HCT116 (cell line): ENCODE measurements around the gene PILRA. TPM values are rescaled to one million over a fixed set of nuclear protein-coding genes. Genes with fewer than 3 reads are reported as not detected.
"Not testable (repeated sequence)": the region's sequence is repeated elsewhere in the genome, so short reads cannot be mapped to it uniquely, and the experiment has no call there.

Experiments
- ATAC-seq: fragments of 200-7000 bp; cut with Tn5 transposase; 2 replicates; pipeline ENCODE4 v1.9.1; 2020; ENCODE audit warnings: mild to moderate bottlenecking, moderate library complexity
- BruUV-seq: library from RNA; stranded (reverse); fragments of 400-500 nt; replicated peaks from 2 replicates; lab custom pipeline; 2021; lab: Mats Ljungman, UMichigan
- CTCF ChIA-PET: fragments of 300-600 bp; sonication (Branson Sonifier 250); formaldehyde crosslinking; loops from one replicate; lab custom pipeline; 2021; ENCODE audit warnings: antibody characterized with exemption; lab: Charles Lee
- POLR2A ChIA-PET: fragments of 300-600, 350-600 bp; sonication (Branson Sonifier 250); formaldehyde crosslinking; loops from one replicate; lab custom pipeline; 2021; ENCODE audit warnings: antibody characterized with exemption; lab: Charles Lee
- RAD21 ChIA-PET, 2 experiments: fragments of 300-600 bp; sonication (Branson Sonifier 250); formaldehyde crosslinking; loops; one replicate each; lab custom pipeline; 2023; ENCODE audit warnings: low total read pairs in 2 of 2; ENCODE audit not compliant: uncharacterized antibody in 2 of 2, unreplicated experiment in 2 of 2, low non-redundant PET in 1 of 2; lab: Charles Lee
- DNase-seq: peaks from one replicate; pipeline ENCODE4 v3.0.0-alpha.2; 2010; ENCODE audit warnings: low read depth, low spot score
- H2AFZ ChIP-seq: fragments of 200-600 bp; shearing (Covaris generic), sonication (generic); 2 replicates; pipeline ENCODE4 v1.6.1; 2017; ENCODE audit warnings: low read depth, mixed run types, mixed read lengths, antibody characterized with exemption, low read length; ENCODE audit not compliant: poor library complexity, severe bottlenecking
- H3K27ac ChIP-seq: 2 replicates; pipeline ENCODE4 v1.5.1; 2012; ENCODE audit warnings: low read depth, low read length
- H3K27me3 ChIP-seq: fragments of 200-600 bp; sonication (generic); 2 replicates; pipeline ENCODE4 v1.6.1; 2016; ENCODE audit warnings: mixed run types, low read length, mixed read lengths; ENCODE audit not compliant: insufficient read depth
- H3K36me3 ChIP-seq, 2 experiments: fragments of 200-500 bp in 1 of 2; fragments of 200-600 bp in 1 of 2; sonication (Bioruptor generic) in 1 of 2; sonication (generic) in 1 of 2; 2 replicates each; pipeline versions ENCODE4 v1.5.1 to v1.6.1; 2014 to 2016; ENCODE audit warnings: low read length in 2 of 2, inconsistent platforms in 1 of 2, mixed read lengths in 1 of 2, mixed run types in 1 of 2; ENCODE audit not compliant: insufficient read depth in 2 of 2, control insufficient read depth in 1 of 2
- H3K4me1 ChIP-seq, 2 experiments: fragments of 200-600 bp in 1 of 2; sonication (generic) in 1 of 2; 2 replicates each; pipeline versions ENCODE4 v1.5.1 to v1.6.1; 2012 to 2017; ENCODE audit warnings: low read length in 2 of 2, inconsistent platforms in 1 of 2, mild to moderate bottlenecking in 1 of 2, mixed read lengths in 1 of 2, mixed run types in 1 of 2, moderate library complexity in 1 of 2; ENCODE audit not compliant: insufficient read depth in 2 of 2, control insufficient read depth in 1 of 2
- H3K4me2 ChIP-seq: fragments of 200-600 bp; sonication (generic); 2 replicates; pipeline ENCODE4 v1.6.1; 2017; ENCODE audit warnings: mixed run types, low read length, mixed read lengths
- H3K4me3 ChIP-seq, 2 experiments: fragments of 200-600 bp in 1 of 2; sonication (generic) in 1 of 2; replicated peaks in 1 of 2; 2 replicates each; pipeline ENCODE4 v1.5.1; 2011 to 2016; ENCODE audit warnings: low read length in 2 of 2, control low read depth in 1 of 2, low read depth in 1 of 2, mild to moderate bottlenecking in 1 of 2, mixed read lengths in 1 of 2, mixed run types in 1 of 2
- H3K79me2 ChIP-seq: fragments of 200-600 bp; sonication (generic); 2 replicates; pipeline ENCODE4 v1.6.1; 2017; ENCODE audit warnings: mild to moderate bottlenecking, mixed run types, low read length, moderate library complexity, mixed read lengths; ENCODE audit not compliant: insufficient read depth
- H3K9ac ChIP-seq: fragments of 200-600 bp; sonication (generic); 2 replicates; pipeline ENCODE4 v1.6.1; 2016; ENCODE audit warnings: low read length, mixed read lengths
- H3K9me2 ChIP-seq: fragments of 200-600 bp; sonication (generic), shearing (Covaris generic); 2 replicates; pipeline ENCODE4 v1.6.1; 2017; ENCODE audit warnings: mixed run types, mild to moderate bottlenecking, moderate library complexity; ENCODE audit not compliant: insufficient read depth
- H3K9me3 ChIP-seq, 2 experiments: fragments of 200-500 bp in 1 of 2; fragments of 200-600 bp in 1 of 2; sonication (Bioruptor generic) in 1 of 2; sonication (generic) in 1 of 2; 2 replicates each; pipeline ENCODE4 v1.6.1; 2014 to 2017; ENCODE audit warnings: low read length in 2 of 2, mixed read lengths in 2 of 2, inconsistent platforms in 1 of 2, low read depth in 1 of 2, mild to moderate bottlenecking in 1 of 2, mixed run types in 1 of 2, moderate library complexity in 1 of 2; ENCODE audit not compliant: control insufficient read depth in 1 of 2, insufficient read depth in 1 of 2
- H4K20me1 ChIP-seq: fragments of 200-600 bp; sonication (generic), shearing (Covaris generic); 2 replicates; pipeline ENCODE4 v1.6.1; 2017; ENCODE audit warnings: mixed run types, mild to moderate bottlenecking, moderate library complexity; ENCODE audit not compliant: insufficient read depth
- CBX3 ChIP-seq: IDR thresholded peaks from 2 replicates; pipeline ENCODE4 v1.6.1; 2012; ENCODE audit warnings: low read depth
- ELF1 ChIP-seq: IDR thresholded peaks from 2 replicates; pipeline ENCODE4 v1.6.1; 2012; ENCODE audit warnings: low read depth, borderline replicate concordance
- EZH2phosphoT487 ChIP-seq: fragments of 200-600 bp; IDR thresholded peaks from 2 replicates; pipeline ENCODE4 v1.6.1; 2018; ENCODE audit warnings: antibody characterized with exemption, borderline replicate concordance
- SP1 ChIP-seq: IDR thresholded peaks from 2 replicates; pipeline ENCODE4 v1.6.1; 2012; ENCODE audit warnings: low read depth
- TCF7L2 ChIP-seq: IDR thresholded peaks from 2 replicates; pipeline ENCODE4 v1.7.0; 2011; ENCODE audit warnings: borderline replicate concordance, inconsistent platforms; ENCODE audit not compliant: insufficient read depth, insufficient read length; ENCODE audit errors: extremely low read depth
- ZFX ChIP-seq: fragments of 450-650 bp; IDR thresholded peaks from 2 replicates; pipeline ENCODE4 v1.6.1; 2017
- ZNF274 ChIP-seq: fragments of 200-500 bp; sonication (Bioruptor generic); IDR thresholded peaks from 2 replicates; pipeline ENCODE4 v1.6.1; 2014; ENCODE audit warnings: mild to moderate bottlenecking, low read depth, low read length, inconsistent platforms
- intact Hi-C: fragments of 100-400 bp; cut with micrococcal nuclease; formaldehyde crosslinking; loops from 2 replicates; pipeline ENCODE4 v1.10.0; 2022
- total RNA-seq: library from RNA; stranded (reverse); gene quantifications from one replicate; pipeline ENCODE4 v1.2.1, GENCODE V29; 2021; ENCODE audit not compliant: unreplicated experiment

The PILRA gene
- total RNA-seq, 1 experiment from 2014 or later, result 1.8 TPM

GRCh38 chr7:100444311-100445278 lies 71.3 kb downstream of the PILRA start:
- no peaks in the 10 kb centered on the region for H4K20me1 ChIP-seq
- ATAC-seq, result no peak
- RAD21 ChIA-PET, result no interaction called here
- no peaks in the 10 kb centered on the region for H3K79me2 ChIP-seq
- peaks cover 0 to 11% of the 10 kb centered on the region in 2 experiments; a peak in 2 of 4 replicates for H3K4me1 ChIP-seq
- H3K36me3 ChIP-seq, result no peaks in the 10 kb centered on the region
- intact Hi-C loops, result no loop called here
- H3K9me2 ChIP-seq, result no peaks in the 10 kb centered on the region
- TF ChIP-seq ELF1 (no peak), TCF7L2 (no peak), ZFX (no peak), ZNF274 (no peak)
- no peak overlapping the region for H3K4me3 ChIP-seq
- H2AFZ ChIP-seq, result no peak overlapping the region
- BruUV-seq, result no TSS peak
- H3K9ac ChIP-seq, result no peak overlapping the region
- POLR2A ChIA-PET, result interaction anchor here (1.9 kb wide), 1 partner anchor 16 kb away, joined by 6 read pairs; the partner anchor contains the start of gene ZCWPW1
- no peak overlapping the region for H3K4me2 ChIP-seq
- H3K27me3 ChIP-seq, result no peaks in the 10 kb centered on the region
- H3K9me3 ChIP-seq, result no peaks in the 10 kb centered on the region
- DNase-seq, result no peak
- no peak overlapping the region for H3K27ac ChIP-seq
- CTCF ChIA-PET, result no interaction called here

GRCh38 chr7:100446040-100446439 lies 72.8 kb downstream of the PILRA start:
- Histone ChIP-seq H3K9ac (no peak overlapping the region), H3K4me3 (no peak overlapping the region), H3K4me1 (peaks cover 0 to 21% of the 10 kb centered on the region in 2 experiments; a peak in 2 of 4 replicates), H4K20me1 (no peaks in the 10 kb centered on the region), H3K9me2 (no peaks in the 10 kb centered on the region), H3K36me3 (no peaks in the 10 kb centered on the region), H3K9me3 (no peaks in the 10 kb centered on the region), H3K27me3 (no peaks in the 10 kb centered on the region), H2AFZ (no peak overlapping the region), H3K79me2 (no peaks in the 10 kb centered on the region), H3K27ac (no peak overlapping the region), H3K4me2 (no peak overlapping the region)
- TF ChIP-seq CBX3 (no peak), SP1 (no peak), EZH2phosphoT487 (no peak)
- DNase-seq (no peak), ATAC-seq (no peak)
- RAD21 ChIA-PET, result no interaction called here
- CTCF ChIA-PET, result no interaction called here
- no TSS peak for BruUV-seq
- intact Hi-C loops, result no loop called here
- POLR2A ChIA-PET, result interaction anchor here (1.9 kb wide), 1 partner anchor 17 kb away, joined by 6 read pairs; the partner anchor contains the start of gene ZCWPW1

DNA sequence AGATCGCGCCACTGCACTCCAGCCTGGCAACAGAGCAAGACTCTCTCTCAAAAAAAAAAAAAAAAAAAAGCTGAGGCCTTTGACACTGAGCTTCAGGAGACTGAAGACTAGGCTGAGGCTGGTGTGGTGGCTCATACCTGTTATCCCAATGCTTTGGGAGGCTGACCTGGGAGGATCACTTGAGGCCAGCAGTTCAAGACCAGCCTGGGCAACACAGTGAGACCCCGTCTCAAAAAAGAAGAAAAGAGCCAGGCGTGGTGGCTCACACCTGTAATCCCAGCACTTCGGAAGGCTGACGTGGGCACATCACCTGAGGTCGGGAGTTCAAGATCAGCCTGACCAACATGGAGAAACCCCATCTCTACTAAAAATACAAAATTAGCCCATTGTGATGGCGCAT lies 74.1 kb downstream of the PILRA start:
- H3K79me2 ChIP-seq, H3K4me3 ChIP-seq, H3K27me3 ChIP-seq, H3K9me3 ChIP-seq, H2AFZ ChIP-seq, H3K4me2 ChIP-seq, ATAC-seq, BruUV-seq, CTCF ChIA-PET, H3K27ac ChIP-seq, RAD21 ChIA-PET, intact Hi-C loops, H4K20me1 ChIP-seq, H3K9ac ChIP-seq, H3K9me2 ChIP-seq, H3K36me3 ChIP-seq, DNase-seq: not testable (repeated sequence)
- POLR2A ChIA-PET, result interaction anchor here (0.7 kb wide), 1 partner anchor 160 kb away, joined by 3 read pairs; no protein-coding TSS in a partner anchor
- peaks cover 2 to 27% of the 10 kb centered on the region in 2 experiments; a peak in 3 of 4 replicates for H3K4me1 ChIP-seq
